GM18517 (cell line): Measurements from ENCODE around the gene HIVEP2.

Experiments
- ATAC-seq: cut with Tn5 transposase; IDR thresholded peaks from one replicate; pipeline ENCODE4 v1.9.1; 2021; ENCODE audit warnings: mild to moderate bottlenecking, moderate library complexity; ENCODE audit not compliant: unreplicated experiment

HIVEP2 gene

GRCh38 chr6:142867988-142868812 is 76.8 kb downstream of the HIVEP2 start:
- ATAC-seq = no peak

- no peak for ATAC-seq
Measured at GRCh38 chr6:142867355-142867801, 77.6 kb downstream of the HIVEP2 start.

- ATAC-seq = no peak
Measured at GRCh38 chr6:142863981-142864380, 81.0 kb downstream of the HIVEP2 start.

GRCh38 chr6:142861711-142862110 is 83.3 kb downstream of the HIVEP2 start:
- no peak for ATAC-seq

GRCh38 chr6:142860498-142860897 is 84.5 kb downstream of the HIVEP2 start:
- ATAC-seq = no peak

- ATAC-seq = peak; percentile 6
Measured at GRCh38 chr6:142857796-142858555, 87.0 kb downstream of the HIVEP2 start.

GRCh38 chr6:142857233-142857761 is 87.7 kb downstream of the HIVEP2 start:
- ATAC-seq = peak; percentile 56

- peak; percentile 59 for ATAC-seq
Measured at GRCh38 chr6:142856624-142857232, 88.2 kb downstream of the HIVEP2 start.

- peak; percentile 29 for ATAC-seq
Measured at GRCh38 chr6:142855893-142856623, 88.9 kb downstream of the HIVEP2 start.

GRCh38 chr6:142854589-142855488 is 90.1 kb downstream of the HIVEP2 start:
- ATAC-seq = no peak

- no peak for ATAC-seq
Measured at GRCh38 chr6:142853244-142854180, 91.5 kb downstream of the HIVEP2 start.

GRCh38 chr6:142851601-142852000 is 93.4 kb downstream of the HIVEP2 start:
- no peak for ATAC-seq

GRCh38 chr6:142850679-142851423 is 94.1 kb downstream of the HIVEP2 start:
- ATAC-seq = peak; percentile 52

- ATAC-seq = no peak
Measured at GRCh38 chr6:142848976-142849375, 96.0 kb downstream of the HIVEP2 start.

- ATAC-seq = no peak
Measured at GRCh38 chr6:142848156-142848555, 96.8 kb downstream of the HIVEP2 start.

GRCh38 chr6:142846883-142847287 is 98.1 kb downstream of the HIVEP2 start:
- ATAC-seq = no peak

GRCh38 chr6:142846459-142846831 is 98.5 kb downstream of the HIVEP2 start:
- ATAC-seq = no peak
